NCI-H524 treated with DMSO at 0.1 percent for 48 hours (cell line): Measurements from ENCODE around the gene TMIE.

Experiments
- DNase-seq: peaks from one replicate; lab custom pipeline; 2025; lab: John Stamatoyannopoulos, UW

TMIE gene

GRCh38 chr3:46669191-46669999, 31.8 kb upstream of the TMIE start:
- no peak for DNase-seq

GRCh38 chr3:46670000-46670890, 30.9 kb upstream of the TMIE start:
- no peak for DNase-seq

GRCh38 chr3:46670891-46671427, 30.2 kb upstream of the TMIE start:
- no peak for DNase-seq

- no peak for DNase-seq
Measured at GRCh38 chr3:46671541-46672348, 29.4 kb upstream of the TMIE start.

- DNase-seq, result no peak
Measured at GRCh38 chr3:46672349-46672695, 28.9 kb upstream of the TMIE start.

- DNase-seq, result no peak
Measured at GRCh38 chr3:46673151-46674030, 27.8 kb upstream of the TMIE start.

GRCh38 chr3:46674031-46674845, 27.0 kb upstream of the TMIE start:
- no peak for DNase-seq

GRCh38 chr3:46675426-46675825, 25.8 kb upstream of the TMIE start:
- DNase-seq, result no peak

- DNase-seq, result no peak
Measured at GRCh38 chr3:46675843-46676567, 25.2 kb upstream of the TMIE start.

GRCh38 chr3:46676601-46677410, 24.4 kb upstream of the TMIE start:
- no peak for DNase-seq

- DNase-seq, result no peak
Measured at GRCh38 chr3:46677411-46677726, 23.8 kb upstream of the TMIE start.

GRCh38 chr3:46678280-46678679, 22.9 kb upstream of the TMIE start:
- DNase-seq, result no peak

- DNase-seq, result no peak
Measured at GRCh38 chr3:46679681-46680080, 21.5 kb upstream of the TMIE start.

- no peak for DNase-seq
Measured at GRCh38 chr3:46680298-46680826, 20.8 kb upstream of the TMIE start.

- DNase-seq, result no peak
Measured at GRCh38 chr3:46681387-46681786, 19.8 kb upstream of the TMIE start.

- DNase-seq, result no peak
Measured at GRCh38 chr3:46681856-46682540, 19.2 kb upstream of the TMIE start.

- no peak for DNase-seq
Measured at GRCh38 chr3:46682974-46683373, 18.2 kb upstream of the TMIE start.

GRCh38 chr3:46684891-46685290, 16.3 kb upstream of the TMIE start:
- no peak for DNase-seq
